Limb (tissue), 2 donors: ENCODE data around the gene SERINC5.
"Not testable (repeated sequence)": the region's sequence is repeated elsewhere in the genome, so short reads cannot be mapped to it uniquely, and the experiment has no call there.

Source experiments
- DNase-seq, 2 donors: peaks; one replicate each; pipeline ENCODE4 v3.0.0-alpha.2; 2016; ENCODE audit errors: extremely low spot score in 2 of 2

SERINC5 gene

GRCh38 chr5:80198399-80198798 is 57.4 kb downstream of the SERINC5 start:
- DNase-seq: no peak

- no peak for DNase-seq
Observed at GRCh38 chr5:80195837-80196400, 59.9 kb downstream of the SERINC5 start.

- DNase-seq: no peak
Observed at GRCh38 chr5:80194468-80194867, 61.4 kb downstream of the SERINC5 start.

GRCh38 chr5:80193401-80193800 is 62.4 kb downstream of the SERINC5 start:
- peak in 1 of 2 donors; percentile 42 for DNase-seq

GRCh38 chr5:80192507-80193241 is 63.2 kb downstream of the SERINC5 start:
- DNase-seq: peak in 1 of 2 donors; percentile 43

- DNase-seq: peak; percentile 44 to 57
Observed at GRCh38 chr5:80191991-80192398, 63.9 kb downstream of the SERINC5 start.

- DNase-seq: no peak
Observed at GRCh38 chr5:80191397-80191796, 64.5 kb downstream of the SERINC5 start.

GRCh38 chr5:80190960-80191359 is 64.9 kb downstream of the SERINC5 start:
- no peak for DNase-seq

- no peak for DNase-seq
Observed at GRCh38 chr5:80189701-80190100, 66.1 kb downstream of the SERINC5 start.

GRCh38 chr5:80189201-80189600 is 66.6 kb downstream of the SERINC5 start:
- no peak for DNase-seq

- DNase-seq: no peak
Observed at GRCh38 chr5:80187421-80188090, 68.3 kb downstream of the SERINC5 start.

- DNase-seq: not testable (repeated sequence)
Observed at GRCh38 chr5:80185535-80185934, 70.3 kb downstream of the SERINC5 start.

GRCh38 chr5:80185095-80185494 is 70.8 kb downstream of the SERINC5 start:
- DNase-seq: no peak

- DNase-seq: no peak
Observed at GRCh38 chr5:80184235-80185023, 71.4 kb downstream of the SERINC5 start.

- DNase-seq: not testable (repeated sequence)
Observed at GRCh38 chr5:80183728-80184234, 72.1 kb downstream of the SERINC5 start.

GRCh38 chr5:80182809-80183580 is 72.9 kb downstream of the SERINC5 start:
- no peak for DNase-seq

GRCh38 chr5:80181618-80182211 is 74.1 kb downstream of the SERINC5 start:
- no peak for DNase-seq

GRCh38 chr5:80177236-80177635 is 78.6 kb downstream of the SERINC5 start:
- no peak for DNase-seq

- no peak for DNase-seq
Observed at GRCh38 chr5:80175337-80175736, 80.5 kb downstream of the SERINC5 start.

GRCh38 chr5:80174790-80175189 is 81.1 kb downstream of the SERINC5 start:
- no peak for DNase-seq
